Ishikawa (cell line): ENCODE data around the gene ZMYND11.

ENCODE experiments used
- EP300 ChIP-seq: IDR thresholded peaks from 2 replicates; pipeline ENCODE4 v1.6.1; 2012; ENCODE audit warnings: borderline replicate concordance
- TAF1 ChIP-seq: IDR thresholded peaks from 2 replicates; pipeline ENCODE4 v1.6.1; 2012; ENCODE audit warnings: low read depth, mild to moderate bottlenecking
- ZBTB7A ChIP-seq: IDR thresholded peaks from 2 replicates; pipeline ENCODE4 v1.6.1; 2012; ENCODE audit warnings: low read depth
- TF ChIP-seq, protein P1 (sequence below): IDR thresholded peaks from 2 replicates; pipeline ENCODE4 v1.6.1; 2012; ENCODE audit warnings: low read depth, mild to moderate bottlenecking

GRCh38 chr10:135601-136464 lies 578 bp downstream of the ZMYND11 start:
- TF ChIP-seq ZBTB7A (no peak), EP300 (no peak), TAF1 (no peak)
- TF ChIP-seq, protein P1, sequence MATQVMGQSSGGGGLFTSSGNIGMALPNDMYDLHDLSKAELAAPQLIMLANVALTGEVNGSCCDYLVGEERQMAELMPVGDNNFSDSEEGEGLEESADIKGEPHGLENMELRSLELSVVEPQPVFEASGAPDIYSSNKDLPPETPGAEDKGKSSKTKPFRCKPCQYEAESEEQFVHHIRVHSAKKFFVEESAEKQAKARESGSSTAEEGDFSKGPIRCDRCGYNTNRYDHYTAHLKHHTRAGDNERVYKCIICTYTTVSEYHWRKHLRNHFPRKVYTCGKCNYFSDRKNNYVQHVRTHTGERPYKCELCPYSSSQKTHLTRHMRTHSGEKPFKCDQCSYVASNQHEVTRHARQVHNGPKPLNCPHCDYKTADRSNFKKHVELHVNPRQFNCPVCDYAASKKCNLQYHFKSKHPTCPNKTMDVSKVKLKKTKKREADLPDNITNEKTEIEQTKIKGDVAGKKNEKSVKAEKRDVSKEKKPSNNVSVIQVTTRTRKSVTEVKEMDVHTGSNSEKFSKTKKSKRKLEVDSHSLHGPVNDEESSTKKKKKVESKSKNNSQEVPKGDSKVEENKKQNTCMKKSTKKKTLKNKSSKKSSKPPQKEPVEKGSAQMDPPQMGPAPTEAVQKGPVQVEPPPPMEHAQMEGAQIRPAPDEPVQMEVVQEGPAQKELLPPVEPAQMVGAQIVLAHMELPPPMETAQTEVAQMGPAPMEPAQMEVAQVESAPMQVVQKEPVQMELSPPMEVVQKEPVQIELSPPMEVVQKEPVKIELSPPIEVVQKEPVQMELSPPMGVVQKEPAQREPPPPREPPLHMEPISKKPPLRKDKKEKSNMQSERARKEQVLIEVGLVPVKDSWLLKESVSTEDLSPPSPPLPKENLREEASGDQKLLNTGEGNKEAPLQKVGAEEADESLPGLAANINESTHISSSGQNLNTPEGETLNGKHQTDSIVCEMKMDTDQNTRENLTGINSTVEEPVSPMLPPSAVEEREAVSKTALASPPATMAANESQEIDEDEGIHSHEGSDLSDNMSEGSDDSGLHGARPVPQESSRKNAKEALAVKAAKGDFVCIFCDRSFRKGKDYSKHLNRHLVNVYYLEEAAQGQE = no peak
